Medulla oblongata (tissue), 1 donor: Measurements from ENCODE around the gene ARAP2.

Experiments used
- DNase-seq: peaks from one replicate; pipeline ENCODE4 v3.0.0-alpha.2; 2015; ENCODE audit errors: extremely low spot score

Gene ARAP2

GRCh38 chr4:36115312-36115711 is 129.0 kb downstream of the ARAP2 start:
- DNase-seq, result no peak

GRCh38 chr4:36111172-36111571 is 133.1 kb downstream of the ARAP2 start:
- DNase-seq, result no peak

GRCh38 chr4:36099509-36099908 is 144.8 kb downstream of the ARAP2 start:
- DNase-seq, result no peak

GRCh38 chr4:36094995-36095394 is 149.3 kb downstream of the ARAP2 start:
- no peak for DNase-seq

- no peak for DNase-seq
These were observed 152.3 kb downstream of the ARAP2 start for GRCh38 chr4:36091997-36092396.

GRCh38 chr4:36088542-36088941 is 155.8 kb downstream of the ARAP2 start:
- peak; percentile 78 for DNase-seq

GRCh38 chr4:36086261-36086786 is 158.0 kb downstream of the ARAP2 start:
- DNase-seq, result no peak

- no peak for DNase-seq
These were observed 161.5 kb downstream of the ARAP2 start for GRCh38 chr4:36082817-36083216.

- DNase-seq, result no peak
These were observed 163.1 kb downstream of the ARAP2 start for GRCh38 chr4:36081185-36081584.

- DNase-seq, result no peak
These were observed 164.6 kb downstream of the ARAP2 start for GRCh38 chr4:36079666-36080065.

- no peak for DNase-seq
These were observed 166.0 kb downstream of the ARAP2 start for GRCh38 chr4:36078319-36078718.

GRCh38 chr4:36072529-36072928 is 171.8 kb downstream of the ARAP2 start:
- no peak for DNase-seq

GRCh38 chr4:36067116-36067515 is 177.2 kb downstream of the ARAP2 start:
- no peak for DNase-seq

- no peak for DNase-seq
These were observed 178.9 kb downstream of the ARAP2 start for GRCh38 chr4:36065274-36065871.

- DNase-seq, result no peak
These were observed 180.2 kb downstream of the ARAP2 start for GRCh38 chr4:36064117-36064516.

- DNase-seq, result no peak
These were observed 188.2 kb downstream of the ARAP2 start for GRCh38 chr4:36056136-36056535.

GRCh38 chr4:36054694-36055422 is 189.5 kb downstream of the ARAP2 start:
- peak; percentile 47 for DNase-seq

- no peak for DNase-seq
These were observed 190.4 kb downstream of the ARAP2 start for GRCh38 chr4:36053930-36054329.

GRCh38 chr4:36051634-36052033 is 192.7 kb downstream of the ARAP2 start:
- no peak for DNase-seq

GRCh38 chr4:36046026-36046425 is 198.3 kb downstream of the ARAP2 start:
- DNase-seq, result no peak

GRCh38 chr4:36043901-36044300 is 200.4 kb downstream of the ARAP2 start:
- DNase-seq, result no peak

- DNase-seq, result no peak
These were observed 201.1 kb downstream of the ARAP2 start for GRCh38 chr4:36043241-36043640.
